ENCODE data around the gene RPS6KA5.

GRCh38 chr14:90968025-90968424, 92.4 kb downstream of the RPS6KA5 start:
- TF ChIP-seq ZC3H11A (IDR thresholded peaks at IDR 0.05) (no peak), EP300 (IDR thresholded peaks at IDR 0.05) (no peak)
